ENCODE results near the gene HSD17B7.

The HSD17B7 gene

DNA sequence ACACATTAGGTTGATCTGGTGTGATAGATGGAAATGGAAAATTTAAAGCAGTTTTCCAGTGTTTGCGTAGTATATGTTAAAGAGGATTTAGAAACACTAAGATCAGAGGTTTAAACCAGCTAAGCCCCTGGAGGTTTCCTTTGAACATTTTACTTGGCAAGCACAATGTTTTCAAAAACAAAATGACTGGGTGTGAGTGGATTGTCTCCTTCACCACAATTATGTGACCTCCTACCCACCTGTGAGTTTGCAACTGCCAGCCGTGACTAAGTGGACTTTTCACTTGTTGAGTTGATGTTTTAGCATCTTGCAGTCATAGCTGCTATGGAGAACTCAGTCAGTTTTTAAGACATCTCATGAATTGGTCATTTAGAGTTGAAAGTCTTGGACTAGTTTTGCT lies 65.8 kb downstream of the HSD17B7 start:
- TF ChIP-seq, protein P1, sequence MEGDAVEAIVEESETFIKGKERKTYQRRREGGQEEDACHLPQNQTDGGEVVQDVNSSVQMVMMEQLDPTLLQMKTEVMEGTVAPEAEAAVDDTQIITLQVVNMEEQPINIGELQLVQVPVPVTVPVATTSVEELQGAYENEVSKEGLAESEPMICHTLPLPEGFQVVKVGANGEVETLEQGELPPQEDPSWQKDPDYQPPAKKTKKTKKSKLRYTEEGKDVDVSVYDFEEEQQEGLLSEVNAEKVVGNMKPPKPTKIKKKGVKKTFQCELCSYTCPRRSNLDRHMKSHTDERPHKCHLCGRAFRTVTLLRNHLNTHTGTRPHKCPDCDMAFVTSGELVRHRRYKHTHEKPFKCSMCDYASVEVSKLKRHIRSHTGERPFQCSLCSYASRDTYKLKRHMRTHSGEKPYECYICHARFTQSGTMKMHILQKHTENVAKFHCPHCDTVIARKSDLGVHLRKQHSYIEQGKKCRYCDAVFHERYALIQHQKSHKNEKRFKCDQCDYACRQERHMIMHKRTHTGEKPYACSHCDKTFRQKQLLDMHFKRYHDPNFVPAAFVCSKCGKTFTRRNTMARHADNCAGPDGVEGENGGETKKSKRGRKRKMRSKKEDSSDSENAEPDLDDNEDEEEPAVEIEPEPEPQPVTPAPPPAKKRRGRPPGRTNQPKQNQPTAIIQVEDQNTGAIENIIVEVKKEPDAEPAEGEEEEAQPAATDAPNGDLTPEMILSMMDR (IDR thresholded peaks at IDR 0.05; ENCODE audit: low read length, missing control alignments): no peak
- H3K4me3 ChIP-seq (replicated peaks; ENCODE audit: low read depth, low read length): no peak overlapping the region
- peak; percentile 92 for DNase-seq (ENCODE audit: low read depth)

- DNase-seq (ENCODE audit: low read depth): peak; percentile 56
- H3K4me3 ChIP-seq (replicated peaks; ENCODE audit: low read depth, low read length): no peak overlapping the region
- TF ChIP-seq, protein P1 (IDR thresholded peaks at IDR 0.05; ENCODE audit: low read length, missing control alignments): no peak
These were observed 67.3 kb downstream of the HSD17B7 start for GRCh38 chr1:162857850-162858249.

GRCh38 chr1:162859191-162859590 lies 68.7 kb downstream of the HSD17B7 start:
- TF ChIP-seq, protein P1 (IDR thresholded peaks at IDR 0.05; ENCODE audit: low read length, missing control alignments): no peak
- H3K4me3 ChIP-seq (replicated peaks; ENCODE audit: low read depth, low read length): no peak overlapping the region
- no peak for DNase-seq (ENCODE audit: low read depth)

DNA sequence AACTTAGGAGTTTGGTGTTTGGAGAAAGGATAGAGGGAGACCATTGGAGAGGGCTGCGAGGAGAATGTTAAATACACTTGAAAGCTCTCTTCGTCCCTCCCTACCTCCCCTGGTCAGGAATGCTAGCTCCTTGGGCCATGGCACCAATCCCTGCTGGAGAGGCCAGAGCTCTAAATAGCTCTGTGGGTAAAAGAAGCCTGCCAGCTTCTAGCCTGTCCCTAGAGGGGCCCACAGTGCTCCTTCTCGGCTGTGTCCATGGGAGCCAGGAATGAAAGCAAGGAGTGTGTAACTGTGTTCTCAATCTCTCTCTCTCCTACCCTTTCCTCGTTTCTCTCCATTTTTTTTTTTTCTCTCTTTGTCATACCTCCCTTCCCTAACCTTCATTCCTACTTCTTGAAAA lies 70.6 kb downstream of the HSD17B7 start, which contains the start of gene CCDC190:
CCDC190 (minus strand) TSS at position 75 of the 400 bp plus-strand sequence. CDS start 1,529 bp downstream, outside the sequence.
- H3K4me3 ChIP-seq (replicated peaks; ENCODE audit: low read depth, low read length): no peak within 1 kb of the TSS
- DNase-seq (ENCODE audit: low read depth): peak; percentile 26
- TF ChIP-seq, protein P1 (IDR thresholded peaks at IDR 0.05; ENCODE audit: low read length, missing control alignments): no peak

GRCh38 chr1:162861625-162862024 lies 71.1 kb downstream of the HSD17B7 start:
- H3K4me3 ChIP-seq (replicated peaks; ENCODE audit: low read depth, low read length): no peak overlapping the region
- DNase-seq (ENCODE audit: low read depth): no peak
- TF ChIP-seq, protein P1 (IDR thresholded peaks at IDR 0.05; ENCODE audit: low read length, missing control alignments): no peak
